ENCODE data around the gene UGT1A4.

UGT1A4 gene

DNA sequence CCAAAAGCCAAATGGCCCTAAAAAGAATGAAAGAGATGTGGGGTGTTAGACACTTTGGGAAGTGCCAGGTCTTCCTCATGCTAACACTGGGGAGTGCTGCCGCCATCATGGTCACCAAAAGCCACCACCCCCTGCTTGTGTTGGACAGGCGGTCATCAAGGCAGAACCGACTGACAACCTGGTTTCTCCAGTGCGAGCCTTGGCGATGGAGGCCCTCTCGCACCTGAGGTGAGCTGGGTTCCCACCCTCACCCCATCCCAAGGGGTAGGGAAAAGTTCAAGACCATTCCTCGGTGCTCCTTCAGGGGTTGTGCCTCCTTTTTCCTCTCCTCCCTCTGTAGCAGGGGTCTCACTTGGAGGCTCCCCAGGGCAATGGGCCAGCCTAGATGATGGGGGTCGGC is 93.2 kb downstream of the UGT1A4 start:
- DNase-seq (ENCODE audit: low read depth in 2 of 2) = no peak

DNA sequence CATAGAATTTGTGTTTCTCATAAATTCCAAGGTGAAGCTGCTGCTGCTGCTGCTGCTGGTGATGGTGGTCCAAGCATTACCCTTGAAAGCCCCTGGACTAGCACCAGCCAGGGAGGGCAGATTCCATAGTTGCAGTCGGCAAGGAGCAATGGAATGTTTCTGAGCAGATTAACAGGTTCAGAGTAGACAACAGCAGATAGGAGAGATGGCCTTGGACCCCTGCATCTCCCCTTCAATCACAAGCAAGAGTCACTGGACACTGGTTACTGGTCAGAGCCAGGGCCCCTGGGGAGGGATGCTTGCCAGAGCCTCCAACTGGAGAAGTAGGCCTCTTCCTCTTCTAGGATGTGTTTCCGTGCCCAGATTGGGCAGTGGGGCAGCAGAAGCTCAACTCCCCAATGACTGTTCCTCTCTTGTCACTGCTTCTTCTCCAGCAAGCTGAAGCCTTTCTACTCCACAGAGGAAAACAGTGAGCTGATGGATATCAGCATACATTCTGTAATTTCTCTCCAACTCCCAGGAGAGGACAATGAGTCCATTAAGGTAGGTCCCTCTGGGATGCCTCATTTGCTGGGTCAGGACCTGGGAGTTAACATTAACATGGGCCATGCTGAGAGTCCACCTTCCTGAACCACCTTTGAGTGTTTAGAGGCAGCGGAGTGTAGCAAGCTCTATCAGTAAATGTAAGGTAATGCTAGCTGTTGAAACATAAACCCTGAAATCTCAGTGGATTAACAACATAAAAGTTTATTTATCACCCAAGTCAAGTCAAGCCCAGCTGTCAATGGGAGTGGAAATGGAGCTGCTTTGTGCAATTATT is 94.9 kb downstream of the UGT1A4 start:
- no peak for DNase-seq (ENCODE audit: low read depth in 2 of 2)

DNA sequence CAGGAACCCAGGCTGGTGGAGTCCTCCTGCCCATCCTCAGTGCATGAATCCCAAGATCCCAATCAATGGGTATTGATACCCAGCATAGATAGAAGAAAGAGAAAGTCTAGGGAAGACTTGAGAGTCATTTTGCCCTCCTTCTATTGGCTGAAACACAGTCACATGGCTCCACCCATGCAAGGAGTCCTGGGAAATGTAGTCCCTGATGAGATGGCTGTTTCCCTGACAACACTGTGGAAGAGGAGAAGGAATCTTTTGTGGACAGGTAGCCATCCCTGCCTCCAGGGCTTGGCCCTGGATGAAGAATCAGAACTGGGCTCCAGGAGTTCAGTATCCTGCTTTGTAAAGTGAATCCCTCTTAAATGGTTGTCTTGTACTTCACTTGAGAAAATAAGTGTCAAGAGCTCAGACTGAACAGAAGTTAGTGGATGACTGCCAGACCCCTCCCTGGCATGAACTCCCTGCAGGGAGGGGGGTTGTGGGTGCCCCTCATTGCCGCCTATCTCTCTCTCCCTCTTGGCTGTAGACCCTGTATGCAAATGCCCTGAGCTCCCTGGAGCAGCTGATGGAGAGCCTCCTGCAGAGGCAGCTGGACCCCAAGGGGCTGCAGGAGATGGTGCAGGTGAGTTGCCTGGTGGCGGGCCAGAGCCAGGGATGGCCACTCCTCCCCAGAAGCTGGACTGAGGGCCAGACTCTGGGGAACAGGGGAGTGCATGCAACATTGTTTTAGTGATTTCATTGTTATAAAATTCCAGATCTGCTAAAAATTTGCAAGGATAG is 95.7 kb downstream of the UGT1A4 start:
- DNase-seq (ENCODE audit: low read depth in 2 of 2) = no peak

- no peak for DNase-seq (ENCODE audit: low read depth in 2 of 2)
Observed at GRCh38 chr2:233815861-233816260, 97.3 kb downstream of the UGT1A4 start.

DNA sequence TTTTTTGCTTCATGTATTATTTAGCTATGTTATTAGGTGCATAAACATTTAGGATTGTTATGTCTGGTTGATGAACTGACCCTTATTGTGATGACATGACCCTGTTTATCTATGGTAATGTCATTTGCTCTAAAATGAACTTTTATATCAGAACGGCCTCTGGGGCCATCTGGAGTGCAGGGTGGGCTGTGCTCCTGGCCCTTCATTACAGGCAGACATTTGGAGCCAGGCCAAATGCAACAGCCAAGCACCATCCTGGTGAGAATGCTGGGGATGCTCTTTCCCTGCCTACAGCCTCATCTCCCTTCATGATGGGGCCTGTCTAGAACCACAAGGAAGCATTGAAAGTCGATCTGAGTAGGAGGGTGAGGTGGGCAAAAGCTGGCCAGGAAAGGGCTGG is 97.8 kb downstream of the UGT1A4 start:
- DNase-seq (ENCODE audit: low read depth in 2 of 2) = no peak

- no peak for DNase-seq (ENCODE audit: low read depth in 2 of 2)
Observed at GRCh38 chr2:233816771-233817170, 98.2 kb downstream of the UGT1A4 start.

- no peak for DNase-seq (ENCODE audit: low read depth in 2 of 2)
Observed at GRCh38 chr2:233817361-233817911, 98.9 kb downstream of the UGT1A4 start.

- DNase-seq (ENCODE audit: low read depth in 2 of 2) = no peak
Observed at GRCh38 chr2:233817995-233818638, 99.6 kb downstream of the UGT1A4 start.

DNA sequence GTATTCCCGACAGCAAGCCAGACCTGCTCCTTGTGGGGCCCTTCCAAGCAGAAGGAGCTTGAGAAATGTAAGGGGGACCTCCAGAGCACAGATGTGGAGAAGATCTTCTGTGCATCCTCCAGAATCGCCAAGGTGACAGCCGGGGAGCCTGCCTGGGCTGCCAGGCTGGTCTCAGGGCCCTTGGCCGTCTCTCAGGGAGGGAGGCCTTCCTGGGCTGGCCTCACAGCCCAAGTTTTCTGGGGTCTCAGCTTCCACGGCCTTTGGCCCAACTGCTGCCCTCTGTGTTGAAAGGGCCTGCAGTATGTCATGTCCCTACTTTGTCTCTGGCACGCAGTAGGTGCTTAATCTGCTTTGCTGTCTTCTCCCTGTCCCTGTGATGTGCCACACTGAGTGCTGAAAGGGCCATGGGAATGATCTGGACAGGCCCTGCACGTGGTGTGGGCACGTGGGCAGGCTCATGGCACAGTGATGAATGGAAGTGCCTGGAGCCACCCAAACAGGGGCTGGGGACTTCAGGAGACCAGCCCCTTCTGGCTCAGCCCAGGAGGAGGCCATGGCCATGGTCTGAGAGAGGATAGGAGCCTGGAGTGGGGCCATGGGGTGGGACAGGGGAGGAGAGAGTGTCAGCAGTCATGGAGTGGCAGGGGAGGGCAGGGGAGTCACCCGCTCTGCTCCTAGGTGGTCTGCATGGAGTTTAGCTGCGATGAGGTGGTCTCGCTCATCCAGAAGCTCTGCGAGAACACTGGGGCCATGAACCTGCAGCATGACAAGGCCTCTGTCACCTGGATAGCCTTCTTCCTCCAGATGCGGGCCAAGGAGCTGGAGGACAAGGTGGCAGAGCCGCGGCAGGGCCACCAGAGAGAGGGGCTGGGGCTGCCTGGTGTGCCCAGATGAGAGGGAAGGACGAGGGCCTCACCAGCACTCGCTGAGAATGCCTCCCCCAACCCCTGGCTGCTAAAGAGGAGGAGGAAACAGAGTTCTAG is 100.4 kb downstream of the UGT1A4 start:
- no peak for DNase-seq (ENCODE audit: low read depth in 2 of 2)

DNA sequence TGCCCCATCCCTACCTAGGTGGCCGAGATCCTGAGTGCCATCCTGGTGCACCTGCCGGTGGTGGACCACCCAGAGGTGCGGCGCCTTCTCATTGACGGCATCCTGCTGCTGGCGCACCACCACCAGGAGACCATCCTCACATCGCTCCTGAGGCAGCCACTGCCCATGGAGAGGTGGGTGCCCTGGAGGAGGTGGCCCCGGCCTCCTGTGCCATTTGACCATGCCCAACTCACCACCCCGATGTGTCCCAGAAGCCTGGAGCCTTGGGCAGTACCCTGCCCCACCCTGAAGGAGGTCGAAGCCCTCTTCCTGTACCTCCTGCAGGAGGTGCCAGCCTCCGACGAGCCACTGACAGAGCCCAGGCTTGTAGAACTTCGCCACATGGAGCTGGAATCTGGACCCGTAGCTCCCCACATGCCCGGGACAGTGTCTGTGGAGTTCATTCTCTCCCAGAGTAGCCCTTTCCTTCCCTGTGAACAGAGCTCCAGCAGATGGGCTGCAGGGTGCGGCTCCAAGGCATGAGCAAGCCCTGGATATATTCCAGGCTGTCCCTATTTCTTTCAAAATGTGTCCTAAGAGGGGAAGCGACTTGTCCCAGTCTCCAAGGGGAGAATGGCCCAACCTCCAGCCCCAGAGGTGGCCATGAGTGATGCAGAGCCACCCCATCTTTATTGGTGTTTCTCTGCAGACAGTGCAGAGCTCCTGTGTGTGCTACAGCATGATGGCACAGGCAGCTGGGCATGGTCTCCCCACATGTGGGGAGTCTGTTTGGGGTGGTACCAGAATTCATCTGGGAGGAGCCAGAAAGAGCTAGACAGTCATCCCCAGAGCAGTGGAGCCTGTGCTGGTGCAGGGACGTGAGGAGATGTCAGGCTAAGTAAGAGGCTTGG is 101.6 kb downstream of the UGT1A4 start:
- DNase-seq (ENCODE audit: low read depth in 2 of 2) = no peak

DNA sequence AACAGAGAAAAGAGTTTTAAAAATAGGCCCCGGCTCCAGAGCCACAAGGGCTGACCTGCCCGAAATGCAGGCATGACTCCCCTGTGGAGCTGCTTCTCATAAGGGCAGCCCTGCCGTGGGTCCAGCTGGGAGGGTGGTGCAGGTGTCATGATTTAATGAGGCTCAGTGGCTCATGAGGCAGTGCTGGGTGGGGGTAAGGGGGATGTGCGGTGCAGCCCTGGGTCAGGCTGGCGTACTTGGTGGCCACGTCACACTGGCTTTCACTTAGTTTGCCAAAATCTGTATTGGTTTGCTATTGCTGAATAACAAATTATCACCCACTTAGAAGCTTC is 102.2 kb downstream of the UGT1A4 start:
- no peak for DNase-seq (ENCODE audit: low read depth in 2 of 2)

- no peak for DNase-seq (ENCODE audit: low read depth in 2 of 2)
Observed at GRCh38 chr2:233821196-233821595, 102.7 kb downstream of the UGT1A4 start.

- DNase-seq (ENCODE audit: low read depth in 2 of 2) = no peak
Observed at GRCh38 chr2:233821709-233822100, 103.2 kb downstream of the UGT1A4 start.

- no peak for DNase-seq (ENCODE audit: low read depth in 2 of 2)
Observed at GRCh38 chr2:233822101-233822771, 103.7 kb downstream of the UGT1A4 start.

All from stimulated activated CD4-positive, alpha-beta T cell treated with anti-CD3 and anti-CD28 coated beads, Interleukin-1b, Interleukin-23, amount 100 ng/mL, for 4 hours (primary cell).